Measurements from ENCODE around the gene KIAA1958. TPM values are rescaled to one million over a fixed set of nuclear protein-coding genes. Genes with fewer than 3 reads are reported as not detected.

The KIAA1958 gene
- total RNA-seq, 1 experiment from 2014 or later: 5.8 TPM

GRCh38 chr9:112629671-112630485 lies 143.3 kb downstream of the KIAA1958 start:
- Mint-ChIP-seq H3K27me3 (ENCODE audit: insufficient read depth, unreplicated experiment) (no peaks in the 10 kb centered on the region), H3K9me3 (ENCODE audit: unreplicated experiment) (no peaks in the 10 kb centered on the region), H3K4me1 (ENCODE audit: insufficient read depth, unreplicated experiment) (no peaks in the 10 kb centered on the region), H3K36me3 (ENCODE audit: insufficient read depth, unreplicated experiment) (no peaks in the 10 kb centered on the region), H3K4me3 (ENCODE audit: unreplicated experiment) (no peak overlapping the region), H3K27ac (ENCODE audit: low read depth, unreplicated experiment) (no peak overlapping the region)
- intact Hi-C loops (cut with micrococcal nuclease): no loop called here
- BruUV-seq (replicated peaks): no TSS peak
- CTCF ChIA-PET: no interaction called here
- TF ChIP-seq, protein P1, sequence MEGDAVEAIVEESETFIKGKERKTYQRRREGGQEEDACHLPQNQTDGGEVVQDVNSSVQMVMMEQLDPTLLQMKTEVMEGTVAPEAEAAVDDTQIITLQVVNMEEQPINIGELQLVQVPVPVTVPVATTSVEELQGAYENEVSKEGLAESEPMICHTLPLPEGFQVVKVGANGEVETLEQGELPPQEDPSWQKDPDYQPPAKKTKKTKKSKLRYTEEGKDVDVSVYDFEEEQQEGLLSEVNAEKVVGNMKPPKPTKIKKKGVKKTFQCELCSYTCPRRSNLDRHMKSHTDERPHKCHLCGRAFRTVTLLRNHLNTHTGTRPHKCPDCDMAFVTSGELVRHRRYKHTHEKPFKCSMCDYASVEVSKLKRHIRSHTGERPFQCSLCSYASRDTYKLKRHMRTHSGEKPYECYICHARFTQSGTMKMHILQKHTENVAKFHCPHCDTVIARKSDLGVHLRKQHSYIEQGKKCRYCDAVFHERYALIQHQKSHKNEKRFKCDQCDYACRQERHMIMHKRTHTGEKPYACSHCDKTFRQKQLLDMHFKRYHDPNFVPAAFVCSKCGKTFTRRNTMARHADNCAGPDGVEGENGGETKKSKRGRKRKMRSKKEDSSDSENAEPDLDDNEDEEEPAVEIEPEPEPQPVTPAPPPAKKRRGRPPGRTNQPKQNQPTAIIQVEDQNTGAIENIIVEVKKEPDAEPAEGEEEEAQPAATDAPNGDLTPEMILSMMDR (IDR thresholded peaks at IDR 0.05; ENCODE audit: unreplicated experiment): no peak
- POLR2A ChIA-PET: interaction anchor here (0.7 to 1.3 kb wide), 2 partner anchors 9 to 21 kb away, joined by 3 to 4 read pairs; no protein-coding TSS in a partner anchor
- DNase-seq (ENCODE audit: unreplicated experiment): no peak

- no peak for DNase-seq (ENCODE audit: unreplicated experiment)
- Mint-ChIP-seq H3K27me3 (ENCODE audit: insufficient read depth, unreplicated experiment) (no peaks in the 10 kb centered on the region), H3K9me3 (ENCODE audit: unreplicated experiment) (no peaks in the 10 kb centered on the region), H3K27ac (ENCODE audit: low read depth, unreplicated experiment) (no peak overlapping the region), H3K4me1 (ENCODE audit: insufficient read depth, unreplicated experiment) (no peaks in the 10 kb centered on the region), H3K36me3 (ENCODE audit: insufficient read depth, unreplicated experiment) (peaks cover 7% of the 10 kb centered on the region), H3K4me3 (ENCODE audit: unreplicated experiment) (no peak overlapping the region)
- no TSS peak for BruUV-seq (replicated peaks)
- ChIA-PET CTCF (interaction anchor here (0.6 kb wide), 1 partner anchor 84 kb away, joined by 3 read pairs; no protein-coding TSS in a partner anchor), POLR2A (interaction anchor here (0.6 kb wide), 1 partner anchor 53 kb away, joined by 3 read pairs; no protein-coding TSS in a partner anchor)
- TF ChIP-seq, protein P1 (IDR thresholded peaks at IDR 0.05; ENCODE audit: unreplicated experiment): no peak
- intact Hi-C loops (cut with micrococcal nuclease): no loop called here
Measured at GRCh38 chr9:112631313-112632070, 144.9 kb downstream of the KIAA1958 start.

GRCh38 chr9:112640311-112640710 lies 153.7 kb downstream of the KIAA1958 start:
- TF ChIP-seq, protein P1 (IDR thresholded peaks at IDR 0.05; ENCODE audit: unreplicated experiment): no peak
- ChIA-PET CTCF (no interaction called here), POLR2A (no interaction called here)
- Mint-ChIP-seq H3K36me3 (ENCODE audit: insufficient read depth, unreplicated experiment) (peaks cover 12% of the 10 kb centered on the region), H3K9me3 (ENCODE audit: unreplicated experiment) (peaks cover 11% of the 10 kb centered on the region), H3K27ac (ENCODE audit: low read depth, unreplicated experiment) (no peak overlapping the region), H3K27me3 (ENCODE audit: insufficient read depth, unreplicated experiment) (no peaks in the 10 kb centered on the region), H3K4me1 (ENCODE audit: insufficient read depth, unreplicated experiment) (peaks cover 16% of the 10 kb centered on the region), H3K4me3 (ENCODE audit: unreplicated experiment) (no peak overlapping the region)
- intact Hi-C loops (cut with micrococcal nuclease): no loop called here
- DNase-seq (ENCODE audit: unreplicated experiment): no peak
- no TSS peak for BruUV-seq (replicated peaks)

- DNase-seq (ENCODE audit: unreplicated experiment): no peak
- Mint-ChIP-seq H3K9me3 (ENCODE audit: unreplicated experiment) (peaks cover 11% of the 10 kb centered on the region), H3K4me1 (ENCODE audit: insufficient read depth, unreplicated experiment) (peaks cover 20% of the 10 kb centered on the region), H3K27me3 (ENCODE audit: insufficient read depth, unreplicated experiment) (no peaks in the 10 kb centered on the region), H3K27ac (ENCODE audit: low read depth, unreplicated experiment) (no peak overlapping the region), H3K4me3 (ENCODE audit: unreplicated experiment) (no peak overlapping the region), H3K36me3 (ENCODE audit: insufficient read depth, unreplicated experiment) (peaks cover 12% of the 10 kb centered on the region)
- POLR2A ChIA-PET: no interaction called here
- BruUV-seq (replicated peaks): no TSS peak
- CTCF ChIA-PET: no interaction called here
- intact Hi-C loops (cut with micrococcal nuclease): no loop called here
- TF ChIP-seq, protein P1 (IDR thresholded peaks at IDR 0.05; ENCODE audit: unreplicated experiment): no peak
Measured at GRCh38 chr9:112642126-112642525, 155.5 kb downstream of the KIAA1958 start.

All from MCF 10A (cell line).